ENCODE results near the gene ANKS6. TPM values are rescaled to one million over a fixed set of nuclear protein-coding genes. Genes with fewer than 3 reads are reported as not detected.

Gene ANKS6
- total RNA-seq, 1 experiment from 2014 or later = 19.6 TPM

- no TSS peak for BruUV-seq (replicated peaks)
- Histone ChIP-seq H3K9me3 (ENCODE audit: control insufficient read depth, insufficient read depth, low read depth, low read length) (no peaks in the 10 kb centered on the region), H3K4me3 (ENCODE audit: low read depth in 2 of 2, low read length in 2 of 2) (no peak overlapping the region), H3K27ac (ENCODE audit: low read length) (no peak overlapping the region), H3K27me3 (ENCODE audit: control insufficient read depth, insufficient read depth, low read length) (no peaks in the 10 kb centered on the region), H3K36me3 (ENCODE audit: control insufficient read depth, insufficient read depth, low read length) (no peaks in the 10 kb centered on the region), H3K4me1 (ENCODE audit: control insufficient read depth, insufficient read depth, low read length) (no peaks in the 10 kb centered on the region)
- DNase-seq (ENCODE audit: low read depth, low spot score) = no peak
- ChIA-PET POLR2A (no interaction called here), CTCF (no interaction called here)
- no peak for TF ChIP-seq REST (IDR thresholded peaks at IDR 0.05; ENCODE audit: insufficient read depth in 1 of 2, low read depth in 2 of 2, low read length in 1 of 2)
- no peak for TF ChIP-seq SIN3A (IDR thresholded peaks at IDR 0.05; ENCODE audit: borderline replicate concordance, insufficient read depth, low read depth, low read length)
- TF ChIP-seq POLR2AphosphoS5 (IDR thresholded peaks at IDR 0.05; ENCODE audit: low read depth, low read length) = no peak
- no peak for TF ChIP-seq CTCF (IDR thresholded peaks at IDR 0.05)
- no peak for TF ChIP-seq TCF7L2 (IDR thresholded peaks at IDR 0.05; ENCODE audit: low read depth, low read length)
- in situ Hi-C loops (cut with HindIII; ENCODE audit: low pct_unique_long_range_greater_than_20kb, low sequenced_read_pairs) (no loop called here), intact Hi-C loops (cut with micrococcal nuclease; ENCODE audit: unreplicated experiment) (no loop called here)
- no peak for ATAC-seq
These were observed 41.2 kb upstream of the ANKS6 start for GRCh38 chr9:98837516-98837915.

GRCh38 chr9:98836206-98836605, 39.9 kb upstream of the ANKS6 start:
- Histone ChIP-seq H3K27ac (ENCODE audit: low read length) (no peak overlapping the region), H3K9me3 (ENCODE audit: control insufficient read depth, insufficient read depth, low read depth, low read length) (no peaks in the 10 kb centered on the region), H3K4me1 (ENCODE audit: control insufficient read depth, insufficient read depth, low read length) (no peaks in the 10 kb centered on the region), H3K4me3 (ENCODE audit: low read depth in 2 of 2, low read length in 2 of 2) (no peak overlapping the region), H3K27me3 (ENCODE audit: control insufficient read depth, insufficient read depth, low read length) (no peaks in the 10 kb centered on the region), H3K36me3 (ENCODE audit: control insufficient read depth, insufficient read depth, low read length) (no peaks in the 10 kb centered on the region)
- ATAC-seq (no peak), DNase-seq (ENCODE audit: low read depth, low spot score) (no peak)
- BruUV-seq (replicated peaks) = no TSS peak
- in situ Hi-C loops (cut with HindIII; ENCODE audit: low pct_unique_long_range_greater_than_20kb, low sequenced_read_pairs) (no loop called here), intact Hi-C loops (cut with micrococcal nuclease; ENCODE audit: unreplicated experiment) (no loop called here)
- POLR2A ChIA-PET = no interaction called here
- TF ChIP-seq TCF7L2 (IDR thresholded peaks at IDR 0.05; ENCODE audit: low read depth, low read length) (no peak), CTCF (IDR thresholded peaks at IDR 0.05) (no peak), POLR2AphosphoS5 (IDR thresholded peaks at IDR 0.05; ENCODE audit: low read depth, low read length) (no peak), SIN3A (IDR thresholded peaks at IDR 0.05; ENCODE audit: borderline replicate concordance, insufficient read depth, low read depth, low read length) (no peak), REST (IDR thresholded peaks at IDR 0.05; ENCODE audit: insufficient read depth in 1 of 2, low read depth in 2 of 2, low read length in 1 of 2) (no peak)
- CTCF ChIA-PET = no interaction called here
